GM12872 (cell line): Measurements from ENCODE around the gene WDR12.

Experiments
- TF ChIP-seq, protein P1 (sequence below): IDR thresholded peaks from 3 replicates; pipeline ENCODE4 v1.5.1; 2011; ENCODE audit warnings: low read depth, mild to moderate bottlenecking, low read length, moderate library complexity; ENCODE audit not compliant: insufficient read depth

Gene WDR12

DNA sequence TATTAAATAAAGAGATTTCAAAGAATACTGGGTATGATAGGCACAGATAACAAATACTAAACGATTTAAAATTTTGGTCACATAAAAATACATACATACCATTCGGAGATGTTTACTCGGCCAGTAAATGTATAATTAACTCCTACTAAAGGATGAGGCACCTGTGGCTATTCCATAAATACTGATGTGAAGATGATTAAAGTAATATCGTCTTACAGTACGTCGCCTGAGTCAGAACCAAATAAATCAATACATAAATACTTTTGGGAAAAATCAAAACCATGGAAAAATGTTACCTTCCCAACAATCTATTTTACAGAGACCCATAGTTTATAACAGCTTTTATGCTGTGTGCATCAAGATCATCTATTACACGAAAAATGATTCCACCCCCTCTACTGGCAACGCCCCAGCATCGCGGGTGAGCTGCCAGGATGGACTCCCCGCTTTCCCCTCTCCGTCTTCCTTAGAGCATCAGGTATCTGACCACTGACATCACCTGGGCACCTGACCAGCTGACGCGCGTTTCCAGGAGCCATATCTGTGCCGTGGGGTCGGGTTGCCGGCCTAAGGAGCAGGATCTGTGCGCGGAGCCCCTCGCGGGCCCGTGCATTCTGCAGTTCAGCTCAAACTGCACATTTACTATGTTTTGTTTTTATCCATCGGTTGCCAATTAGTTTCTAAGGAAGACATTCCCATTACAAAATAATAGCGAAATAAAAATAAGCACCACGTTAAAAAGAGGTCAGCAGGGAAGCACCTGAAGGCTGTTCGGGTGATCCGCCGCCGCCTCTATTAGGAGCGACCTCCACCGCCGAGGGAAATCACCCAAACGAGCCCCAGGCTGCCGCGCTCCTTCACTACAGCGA lies 40.8 kb downstream of the WDR12 start:
- TF ChIP-seq, protein P1, sequence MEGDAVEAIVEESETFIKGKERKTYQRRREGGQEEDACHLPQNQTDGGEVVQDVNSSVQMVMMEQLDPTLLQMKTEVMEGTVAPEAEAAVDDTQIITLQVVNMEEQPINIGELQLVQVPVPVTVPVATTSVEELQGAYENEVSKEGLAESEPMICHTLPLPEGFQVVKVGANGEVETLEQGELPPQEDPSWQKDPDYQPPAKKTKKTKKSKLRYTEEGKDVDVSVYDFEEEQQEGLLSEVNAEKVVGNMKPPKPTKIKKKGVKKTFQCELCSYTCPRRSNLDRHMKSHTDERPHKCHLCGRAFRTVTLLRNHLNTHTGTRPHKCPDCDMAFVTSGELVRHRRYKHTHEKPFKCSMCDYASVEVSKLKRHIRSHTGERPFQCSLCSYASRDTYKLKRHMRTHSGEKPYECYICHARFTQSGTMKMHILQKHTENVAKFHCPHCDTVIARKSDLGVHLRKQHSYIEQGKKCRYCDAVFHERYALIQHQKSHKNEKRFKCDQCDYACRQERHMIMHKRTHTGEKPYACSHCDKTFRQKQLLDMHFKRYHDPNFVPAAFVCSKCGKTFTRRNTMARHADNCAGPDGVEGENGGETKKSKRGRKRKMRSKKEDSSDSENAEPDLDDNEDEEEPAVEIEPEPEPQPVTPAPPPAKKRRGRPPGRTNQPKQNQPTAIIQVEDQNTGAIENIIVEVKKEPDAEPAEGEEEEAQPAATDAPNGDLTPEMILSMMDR: peak; percentile 83

DNA sequence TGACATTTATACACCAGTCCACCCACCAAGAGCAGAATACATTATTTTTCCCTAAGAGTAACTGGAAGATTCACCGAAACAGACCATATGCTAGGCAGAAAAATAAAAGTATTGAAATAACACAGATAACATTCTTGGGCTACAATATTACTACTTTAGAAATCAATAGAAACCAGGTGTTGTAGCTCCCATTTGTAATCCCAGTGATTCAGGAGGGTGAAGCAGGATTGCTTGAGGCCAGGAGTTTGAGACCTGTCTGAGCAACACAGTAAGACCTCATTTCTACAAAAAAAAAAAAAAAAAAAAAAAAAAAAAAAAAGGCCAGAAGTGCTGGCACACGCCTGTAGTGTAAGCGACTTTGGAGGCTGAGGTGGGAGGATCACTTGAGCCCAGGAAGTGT lies 49.5 kb downstream of the WDR12 start:
- TF ChIP-seq, protein P1: no peak

GRCh38 chr2:202858601-202859000 lies 52.9 kb downstream of the WDR12 start:
- TF ChIP-seq, protein P1: no peak

DNA sequence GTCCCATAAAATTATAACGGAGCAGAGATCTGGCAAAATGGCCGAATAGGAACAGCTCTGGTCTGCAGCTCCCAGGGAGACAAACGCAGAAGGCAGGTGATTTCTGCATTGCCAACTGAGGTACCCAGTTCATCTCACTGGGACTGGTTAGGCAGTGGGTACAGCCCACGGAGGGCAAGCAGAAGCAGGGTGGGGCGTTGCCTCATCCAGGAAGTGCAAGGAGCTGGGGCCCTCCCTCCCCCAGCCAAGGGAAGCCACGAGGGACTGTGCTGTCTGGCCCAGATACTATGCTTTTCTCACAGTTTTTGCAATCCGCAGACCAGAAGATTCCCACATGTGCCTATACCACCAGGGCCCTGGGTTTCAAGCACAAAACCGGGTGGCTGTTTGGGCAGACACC lies 62.7 kb downstream of the WDR12 start:
- TF ChIP-seq, protein P1: no peak

DNA sequence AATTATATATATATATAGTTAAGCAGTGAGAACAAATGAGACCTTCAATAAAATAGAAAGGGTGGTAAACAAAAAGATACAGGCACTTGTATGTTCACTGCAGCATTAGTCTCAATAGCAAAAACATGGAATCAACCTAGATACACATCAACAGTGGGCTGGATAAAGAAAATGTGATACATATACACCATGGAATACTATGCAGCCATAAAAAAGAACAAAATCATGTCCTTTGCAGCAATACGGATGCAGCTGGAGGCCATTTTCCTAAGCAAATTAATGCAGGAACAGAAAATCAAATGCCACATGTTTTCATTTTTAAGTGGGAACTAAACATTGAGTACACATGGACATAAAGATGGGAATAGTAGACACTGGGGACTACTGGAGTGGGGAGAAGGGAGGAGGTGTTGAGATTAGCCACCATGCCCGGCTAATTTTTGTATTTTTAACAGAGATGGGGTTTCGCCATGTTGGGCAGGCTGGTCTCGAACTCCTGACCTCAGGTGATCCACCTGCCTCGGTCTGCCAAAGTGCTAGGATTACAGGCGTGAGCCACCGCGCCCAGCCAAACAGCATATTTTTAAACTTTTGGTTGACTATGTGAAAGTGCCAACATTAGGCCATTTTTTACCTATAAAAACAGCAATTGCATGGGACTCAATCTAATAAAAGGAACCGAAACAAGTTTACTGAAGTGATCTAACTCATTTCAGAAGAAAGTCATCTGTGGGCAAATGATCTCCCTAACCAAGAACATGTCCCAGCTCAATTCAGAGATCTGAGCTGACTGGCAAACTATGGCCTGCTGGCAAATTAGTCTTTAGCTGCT lies 63.6 kb downstream of the WDR12 start:
- TF ChIP-seq, protein P1: no peak

GRCh38 chr2:202844656-202845055 lies 66.8 kb downstream of the WDR12 start:
- TF ChIP-seq, protein P1: no peak

- TF ChIP-seq, protein P1: no peak
Observed at GRCh38 chr2:202842690-202843089, 68.8 kb downstream of the WDR12 start.
